Measurements from ENCODE around the gene GRK5.

DNA sequence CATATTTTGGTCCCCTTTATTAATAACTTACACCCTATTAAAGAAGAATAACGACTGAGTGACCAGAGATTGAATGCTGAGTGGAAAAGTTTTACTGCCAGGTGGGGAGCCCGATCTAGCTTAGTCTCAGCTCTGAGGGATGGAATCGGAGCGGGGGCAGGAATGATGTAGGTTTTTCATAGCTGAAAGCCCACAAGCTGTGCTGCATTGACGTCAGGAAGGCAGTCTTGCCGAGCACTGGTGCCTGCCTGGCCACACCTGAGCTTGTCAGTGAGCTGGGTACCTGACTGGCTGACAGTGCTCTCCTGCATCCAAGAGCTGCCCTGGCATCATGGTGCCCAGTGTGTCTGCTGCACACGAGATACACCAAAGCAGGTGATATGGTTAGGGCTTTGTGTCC lies 34.8 kb downstream of the GRK5 start:
- TF ChIP-seq, protein P1, sequence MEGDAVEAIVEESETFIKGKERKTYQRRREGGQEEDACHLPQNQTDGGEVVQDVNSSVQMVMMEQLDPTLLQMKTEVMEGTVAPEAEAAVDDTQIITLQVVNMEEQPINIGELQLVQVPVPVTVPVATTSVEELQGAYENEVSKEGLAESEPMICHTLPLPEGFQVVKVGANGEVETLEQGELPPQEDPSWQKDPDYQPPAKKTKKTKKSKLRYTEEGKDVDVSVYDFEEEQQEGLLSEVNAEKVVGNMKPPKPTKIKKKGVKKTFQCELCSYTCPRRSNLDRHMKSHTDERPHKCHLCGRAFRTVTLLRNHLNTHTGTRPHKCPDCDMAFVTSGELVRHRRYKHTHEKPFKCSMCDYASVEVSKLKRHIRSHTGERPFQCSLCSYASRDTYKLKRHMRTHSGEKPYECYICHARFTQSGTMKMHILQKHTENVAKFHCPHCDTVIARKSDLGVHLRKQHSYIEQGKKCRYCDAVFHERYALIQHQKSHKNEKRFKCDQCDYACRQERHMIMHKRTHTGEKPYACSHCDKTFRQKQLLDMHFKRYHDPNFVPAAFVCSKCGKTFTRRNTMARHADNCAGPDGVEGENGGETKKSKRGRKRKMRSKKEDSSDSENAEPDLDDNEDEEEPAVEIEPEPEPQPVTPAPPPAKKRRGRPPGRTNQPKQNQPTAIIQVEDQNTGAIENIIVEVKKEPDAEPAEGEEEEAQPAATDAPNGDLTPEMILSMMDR (IDR thresholded peaks at IDR 0.05; ENCODE audit: insufficient read depth, low read length, poor library complexity, severe bottlenecking), result no peak
- TF ChIP-seq EZH2phosphoT487 (conservative IDR thresholded peaks at IDR 0.05; ENCODE audit: low read length), result no peak
